HG02610 (cell line): ENCODE measurements around the gene TBC1D1.
A peak's percentile ranks its signal among the peaks of the same experiment; 100 is the strongest.

Experiments used
- ATAC-seq: cut with Tn5 transposase; IDR thresholded peaks from one replicate; pipeline ENCODE4 v1.9.1; 2021; ENCODE audit warnings: mild to moderate bottlenecking, moderate library complexity; ENCODE audit not compliant: unreplicated experiment

The TBC1D1 gene

GRCh38 chr4:37985730-37986275 lies 94.9 kb downstream of the TBC1D1 start:
- peak; percentile 37 for ATAC-seq

GRCh38 chr4:37988670-37989069 lies 97.8 kb downstream of the TBC1D1 start:
- no peak for ATAC-seq

GRCh38 chr4:37989398-37990260 lies 98.7 kb downstream of the TBC1D1 start:
- ATAC-seq, result peak; percentile 48

- no peak for ATAC-seq
Observed at GRCh38 chr4:37990731-37991245, 99.9 kb downstream of the TBC1D1 start.

- no peak for ATAC-seq
Observed at GRCh38 chr4:37991623-37992410, 100.9 kb downstream of the TBC1D1 start.

GRCh38 chr4:37993806-37994205 lies 102.9 kb downstream of the TBC1D1 start:
- ATAC-seq, result no peak

GRCh38 chr4:37994569-37994968 lies 103.7 kb downstream of the TBC1D1 start:
- ATAC-seq, result peak; percentile 58

- ATAC-seq, result no peak
Observed at GRCh38 chr4:37995299-37995821, 104.5 kb downstream of the TBC1D1 start.

- ATAC-seq, result no peak
Observed at GRCh38 chr4:37995981-37996775, 105.3 kb downstream of the TBC1D1 start.

- ATAC-seq, result no peak
Observed at GRCh38 chr4:37998226-37998625, 107.3 kb downstream of the TBC1D1 start.

- no peak for ATAC-seq
Observed at GRCh38 chr4:37999000-37999716, 108.3 kb downstream of the TBC1D1 start.

- no peak for ATAC-seq
Observed at GRCh38 chr4:37999965-38000364, 109.1 kb downstream of the TBC1D1 start.

- ATAC-seq, result no peak
Observed at GRCh38 chr4:38001927-38002326, 111.0 kb downstream of the TBC1D1 start.

- ATAC-seq, result no peak
Observed at GRCh38 chr4:38002451-38003071, 111.7 kb downstream of the TBC1D1 start.

- no peak for ATAC-seq
Observed at GRCh38 chr4:38003102-38003501, 112.2 kb downstream of the TBC1D1 start.

- ATAC-seq, result no peak
Observed at GRCh38 chr4:38003628-38004027, 112.7 kb downstream of the TBC1D1 start.

GRCh38 chr4:38004062-38004461 lies 113.2 kb downstream of the TBC1D1 start:
- no peak for ATAC-seq

- no peak for ATAC-seq
Observed at GRCh38 chr4:38004887-38005286, 114.0 kb downstream of the TBC1D1 start.

- no peak for ATAC-seq
Observed at GRCh38 chr4:38005637-38006036, 114.8 kb downstream of the TBC1D1 start.
